Left colon (tissue), 2 donors: ENCODE data around the gene PCSK7. TPM values are rescaled to one million over a fixed set of nuclear protein-coding genes. Genes with fewer than 3 reads are reported as not detected.
A peak's percentile ranks its signal among the peaks of the same experiment; 100 is the strongest.

ENCODE experiments used
- ATAC-seq: fragments of 200-7000 bp; cut with Tn5 transposase; one replicate; pipeline ENCODE4 v1.9.1; 2020; ENCODE audit warnings: mild to moderate bottlenecking, moderate library complexity
- DNase-seq, 2 donors: peaks; one replicate each; pipeline ENCODE4 v3.0.0-alpha.2; 2020
- intact Hi-C, 2 donors: fragments of 100-400 bp; cut with DNase I in 1 of 2; cut with micrococcal nuclease in 1 of 2; formaldehyde crosslinking; loops; one replicate each; pipeline versions ENCODE4 v1.11.2 to v1.14.0; 2022; cut with DNase I, micrococcal nuclease
- total RNA-seq, 2 donors: library from RNA; stranded (reverse); fragmentation: NEBNext Ultra II Directional; extraction: Animal tissue kit (Norgen Biotek cat#: 25700); gene quantifications; one replicate each; pipeline ENCODE4 v1.2.1, GENCODE V29; 2021
- donor health status: DM: no; HTN: no; CAD: no.
- donor health status: DM: yes; HTN: yes; CAD: no.

Gene PCSK7
- total RNA-seq, 2 donors from 2014 or later: 153 to 232 TPM

GRCh38 chr11:117178210-117179034 is 53.5 kb downstream of the PCSK7 start, which contains the start of gene SIDT2:
TSS of gene SIDT2 (plus strand) at chr11:117178743. CDS start at chr11:117179264, 521 bp downstream.
- intact Hi-C loops: no loop called here
- ATAC-seq: peak; percentile 84

DNA sequence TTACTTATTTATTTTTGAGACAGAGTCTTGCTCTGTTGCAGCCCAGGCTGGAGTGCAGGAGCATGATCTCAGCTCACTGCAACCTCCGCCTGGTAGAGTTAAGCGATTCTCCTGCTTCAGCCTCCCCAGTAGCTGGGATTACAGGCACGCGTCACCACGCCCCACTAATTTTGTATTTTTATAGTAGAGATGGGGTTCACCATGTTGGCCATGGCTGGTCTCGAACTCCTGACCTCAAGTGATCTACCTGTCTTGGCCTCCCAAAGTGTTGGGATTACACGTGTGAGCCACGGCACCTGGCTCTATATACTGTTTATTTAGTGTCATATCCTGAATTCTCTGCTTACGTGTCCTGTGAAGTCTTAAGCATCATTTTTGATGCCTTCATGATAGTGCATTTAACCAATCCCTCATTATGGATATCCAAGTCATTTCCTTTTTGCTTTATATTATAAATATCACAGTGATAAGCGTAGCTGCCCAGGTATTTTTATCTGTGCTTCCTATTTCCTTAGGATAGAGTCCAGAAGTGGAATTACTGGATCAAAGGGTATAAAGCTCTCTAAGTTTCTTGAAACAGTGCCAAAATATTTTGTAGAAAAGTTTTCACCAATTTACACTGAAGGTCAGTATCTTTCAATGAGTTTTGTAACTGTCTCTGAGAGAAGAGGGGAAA is 54.2 kb downstream of the PCSK7 start:
- DNase-seq: no peak

More at GRCh38 chr11:117178210-117179034, 53.5 kb downstream of the PCSK7 start, which contains the start of gene SIDT2:
- DNase-seq: peak; percentile 97 to 98

GRCh38 chr11:117176186-117176585 is 55.7 kb downstream of the PCSK7 start:
- no peak for ATAC-seq
- DNase-seq: no peak
- intact Hi-C loops: no loop called here

More for the DNA sequence above, 54.2 kb downstream of the PCSK7 start:
- intact Hi-C loops: no loop called here
- ATAC-seq: peak; percentile 39

- ATAC-seq: no peak
- no peak for DNase-seq
- intact Hi-C loops: no loop called here
Observed at GRCh38 chr11:117175781-117176180, 56.1 kb downstream of the PCSK7 start.

DNA sequence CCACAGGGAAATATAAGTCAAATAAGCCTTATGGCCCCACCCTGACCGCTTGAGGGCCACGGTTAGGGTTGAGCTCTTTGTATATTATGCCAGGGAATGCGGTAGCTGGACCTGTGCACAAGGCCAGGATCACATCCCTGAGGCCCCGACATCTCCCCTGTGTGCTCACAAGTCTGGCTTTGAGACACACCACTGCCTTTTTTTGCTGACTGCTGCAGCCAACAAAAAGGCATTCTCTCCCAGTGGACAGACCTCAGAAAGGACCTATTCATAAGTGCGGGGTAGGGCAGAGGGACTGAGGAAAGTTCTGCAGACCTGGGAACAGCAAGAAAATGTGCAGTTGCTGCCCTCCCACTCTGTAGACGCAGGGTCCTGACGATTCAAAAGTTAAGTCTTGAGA is 56.8 kb downstream of the PCSK7 start:
- ATAC-seq (no peak), DNase-seq (no peak)
- intact Hi-C loops: no loop called here

- no peak for DNase-seq
- intact Hi-C loops: no loop called here
- ATAC-seq: no peak
Observed at GRCh38 chr11:117172724-117173421, 59.0 kb downstream of the PCSK7 start.

GRCh38 chr11:117171404-117172061 is 60.3 kb downstream of the PCSK7 start:
- peak; percentile 12 for ATAC-seq
- intact Hi-C loops: no loop called here

DNA sequence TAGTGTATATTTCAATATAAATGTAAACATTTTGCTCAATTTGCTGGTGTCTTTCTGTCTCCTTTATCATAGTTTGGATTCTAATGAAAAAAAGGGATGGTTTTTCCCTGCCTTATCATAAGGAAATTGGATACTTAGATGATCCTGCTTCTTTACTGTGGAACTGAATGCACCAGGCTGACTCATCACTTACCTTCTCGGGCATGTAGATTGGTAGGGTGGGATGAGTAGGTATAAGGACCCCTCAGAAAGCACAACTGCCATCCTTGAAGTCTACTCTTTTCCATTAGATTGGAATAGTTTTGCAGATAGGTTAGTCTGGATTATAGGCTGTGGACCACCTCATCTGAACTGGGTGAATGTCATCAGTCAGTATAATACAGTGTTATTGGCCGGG is 60.9 kb downstream of the PCSK7 start:
- intact Hi-C loops: no loop called here
- ATAC-seq: no peak
- no peak for DNase-seq

More at GRCh38 chr11:117171404-117172061, 60.3 kb downstream of the PCSK7 start:
- no peak for DNase-seq

DNA sequence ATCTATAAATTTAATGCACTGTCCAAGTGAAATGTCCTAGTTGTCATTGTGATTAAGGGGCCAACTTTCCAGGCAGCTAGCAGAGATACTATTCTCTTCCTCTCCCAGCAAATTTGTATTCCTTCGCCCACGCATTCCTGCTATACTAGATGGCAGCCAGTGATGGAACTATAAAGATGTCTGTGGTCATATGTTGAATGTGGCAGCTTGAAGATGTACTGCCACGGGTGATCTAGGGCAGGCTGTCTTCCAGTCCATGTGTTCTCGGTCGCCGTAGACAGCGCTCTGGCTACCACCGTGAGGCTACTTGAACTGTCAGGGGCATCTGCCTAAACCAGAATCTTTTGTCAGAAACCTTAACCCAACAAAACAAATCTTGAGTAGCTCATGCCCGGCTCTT is 61.7 kb downstream of the PCSK7 start:
- DNase-seq: no peak
- intact Hi-C loops: no loop called here
- ATAC-seq: no peak

DNA sequence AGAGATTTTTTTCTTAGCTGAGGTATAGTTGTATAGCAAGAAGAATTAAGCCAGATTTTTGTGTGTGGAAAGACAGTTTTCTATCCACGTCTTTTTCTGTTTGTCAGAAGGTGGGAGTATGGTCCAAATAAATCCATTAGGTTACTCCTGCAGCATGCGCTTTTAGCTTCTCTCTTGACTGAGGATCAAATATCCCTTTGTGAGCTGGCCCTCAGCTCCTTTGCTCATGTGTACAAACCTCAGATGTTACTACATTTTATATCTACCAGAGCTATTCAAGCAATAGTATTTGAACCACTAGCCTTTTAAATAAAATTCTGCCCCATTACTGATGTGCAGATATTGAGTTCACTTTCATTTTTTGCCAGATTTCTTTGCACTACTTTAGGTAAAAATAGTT is 62.1 kb downstream of the PCSK7 start:
- intact Hi-C loops: no loop called here

DNA sequence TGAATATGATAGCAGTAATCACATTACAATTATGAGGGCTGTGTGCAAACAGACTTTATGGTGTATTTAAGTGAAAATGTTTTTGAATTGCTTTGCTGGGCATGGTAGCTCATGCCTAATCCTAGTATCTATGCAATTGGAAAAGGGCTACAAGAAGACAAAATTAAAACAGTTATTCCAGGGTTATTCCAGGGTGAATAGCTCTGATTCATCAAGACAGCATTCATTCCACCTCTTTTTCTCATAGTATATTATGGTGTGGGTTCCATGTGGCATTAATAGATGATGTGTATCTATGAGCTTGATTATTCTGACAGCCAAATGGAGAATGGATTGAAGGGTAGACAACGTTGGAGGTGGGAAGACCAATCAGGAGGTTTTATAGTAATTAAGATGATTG is 65.4 kb downstream of the PCSK7 start:
- no peak for ATAC-seq
- intact Hi-C loops: no loop called here
- no peak for DNase-seq

More for the DNA sequence above, 62.1 kb downstream of the PCSK7 start:
- ATAC-seq (no peak), DNase-seq (no peak)

GRCh38 chr11:117160826-117161225 is 71.0 kb downstream of the PCSK7 start:
- no peak for DNase-seq
- intact Hi-C loops: no loop called here
- no peak for ATAC-seq

GRCh38 chr11:117159892-117160291 is 72.0 kb downstream of the PCSK7 start:
- intact Hi-C loops: no loop called here
- DNase-seq (no peak), ATAC-seq (no peak)

GRCh38 chr11:117157507-117157906 is 74.4 kb downstream of the PCSK7 start:
- intact Hi-C loops: no loop called here
- ATAC-seq: no peak

DNA sequence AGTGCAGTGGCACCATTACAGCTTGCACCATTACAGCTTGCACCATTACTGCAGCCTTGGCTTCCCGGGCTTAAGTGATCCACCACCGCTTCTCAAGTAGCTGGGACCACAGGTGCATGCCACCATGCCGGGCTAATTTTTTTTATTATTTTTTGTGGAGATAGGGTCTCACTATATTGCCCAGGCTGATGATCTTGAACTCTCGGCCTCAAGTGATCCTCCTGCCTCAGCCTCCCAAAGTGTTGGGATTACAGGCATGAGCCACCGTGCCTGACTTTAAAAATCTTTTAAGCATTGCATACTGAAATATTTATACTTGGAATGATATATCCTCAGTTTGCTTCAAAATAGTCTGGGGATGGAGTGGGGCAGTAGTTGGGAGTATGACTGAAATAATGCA is 77.4 kb downstream of the PCSK7 start:
- ATAC-seq (no peak), DNase-seq (no peak)
- intact Hi-C loops: no loop called here

More at GRCh38 chr11:117157507-117157906, 74.4 kb downstream of the PCSK7 start:
- DNase-seq: no peak
